ENCODE results near the gene GPX4.

GPX4 gene

GRCh38 chr19:1084024-1084868 is 19.5 kb upstream of the GPX4 start:
- no peaks in the 10 kb centered on the region for H3K27me3 ChIP-seq (ENCODE audit: insufficient read depth, low read depth)
- H3K4me2 ChIP-seq, result no peak overlapping the region
- H3K4me3 ChIP-seq (IDR thresholded peaks at IDR 0.05; ENCODE audit: insufficient read depth, low read depth, low read length), result no peak overlapping the region
- no peaks in the 10 kb centered on the region for H3K36me3 ChIP-seq (ENCODE audit: insufficient read depth)
- no peak overlapping the region for H3K9ac ChIP-seq
- H3K79me2 ChIP-seq (ENCODE audit: insufficient read depth, low read depth), result no peaks in the 10 kb centered on the region
- H3K27ac ChIP-seq, result no peak overlapping the region
- no peaks in the 10 kb centered on the region for H4K20me1 ChIP-seq (ENCODE audit: insufficient read depth)
- no peak overlapping the region for H2AFZ ChIP-seq (ENCODE audit: low read depth)
- no peaks in the 10 kb centered on the region for H3K4me1 ChIP-seq (ENCODE audit: low read depth, poor library complexity, severe bottlenecking)
- TF ChIP-seq CTCF (conservative IDR thresholded peaks at IDR 0.05; ENCODE audit: low read depth, low read length), result no peak

DNA sequence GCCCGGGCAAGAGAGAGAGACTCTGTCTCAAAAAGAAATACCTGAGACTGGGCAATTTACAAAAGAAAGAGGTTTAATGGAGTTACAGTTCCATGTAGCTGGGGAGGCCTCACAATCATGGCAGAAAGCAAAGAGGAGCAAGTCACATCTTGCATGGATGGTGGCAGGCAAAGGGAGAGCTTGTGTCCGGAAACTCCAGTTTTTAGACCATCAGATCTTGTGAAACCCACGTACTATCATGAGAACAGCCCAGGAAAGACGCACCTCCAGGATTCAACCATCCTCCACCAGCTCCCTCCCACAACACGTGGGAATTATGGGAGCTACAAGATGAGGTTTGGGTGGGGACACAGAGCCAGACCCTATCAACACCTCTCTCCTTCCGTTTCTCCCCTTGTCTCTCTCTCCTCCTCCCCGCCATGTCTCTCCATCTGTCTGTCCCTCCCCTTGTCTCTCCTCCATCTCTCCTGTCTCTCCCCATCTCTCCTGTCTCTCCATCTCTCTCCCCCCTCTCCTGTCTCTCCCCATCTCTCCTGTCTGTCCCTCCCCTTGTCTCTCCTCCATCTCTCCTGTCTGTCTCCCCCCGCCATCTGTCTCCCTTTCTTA is 18.6 kb upstream of the GPX4 start:
- H2AFZ ChIP-seq (ENCODE audit: low read depth), result no peak overlapping the region
- H3K4me3 ChIP-seq (IDR thresholded peaks at IDR 0.05; ENCODE audit: insufficient read depth, low read depth, low read length), result no peak overlapping the region
- no peaks in the 10 kb centered on the region for H3K36me3 ChIP-seq (ENCODE audit: insufficient read depth)
- no peak overlapping the region for H3K4me2 ChIP-seq
- no peak overlapping the region for H3K9ac ChIP-seq
- H3K4me1 ChIP-seq (ENCODE audit: low read depth, poor library complexity, severe bottlenecking), result no peaks in the 10 kb centered on the region
- H3K27me3 ChIP-seq (ENCODE audit: insufficient read depth, low read depth), result no peaks in the 10 kb centered on the region
- H3K27ac ChIP-seq, result no peak overlapping the region
- TF ChIP-seq CTCF (conservative IDR thresholded peaks at IDR 0.05; ENCODE audit: low read depth, low read length), result no peak
- no peaks in the 10 kb centered on the region for H4K20me1 ChIP-seq (ENCODE audit: insufficient read depth)
- H3K79me2 ChIP-seq (ENCODE audit: insufficient read depth, low read depth), result no peaks in the 10 kb centered on the region

DNA sequence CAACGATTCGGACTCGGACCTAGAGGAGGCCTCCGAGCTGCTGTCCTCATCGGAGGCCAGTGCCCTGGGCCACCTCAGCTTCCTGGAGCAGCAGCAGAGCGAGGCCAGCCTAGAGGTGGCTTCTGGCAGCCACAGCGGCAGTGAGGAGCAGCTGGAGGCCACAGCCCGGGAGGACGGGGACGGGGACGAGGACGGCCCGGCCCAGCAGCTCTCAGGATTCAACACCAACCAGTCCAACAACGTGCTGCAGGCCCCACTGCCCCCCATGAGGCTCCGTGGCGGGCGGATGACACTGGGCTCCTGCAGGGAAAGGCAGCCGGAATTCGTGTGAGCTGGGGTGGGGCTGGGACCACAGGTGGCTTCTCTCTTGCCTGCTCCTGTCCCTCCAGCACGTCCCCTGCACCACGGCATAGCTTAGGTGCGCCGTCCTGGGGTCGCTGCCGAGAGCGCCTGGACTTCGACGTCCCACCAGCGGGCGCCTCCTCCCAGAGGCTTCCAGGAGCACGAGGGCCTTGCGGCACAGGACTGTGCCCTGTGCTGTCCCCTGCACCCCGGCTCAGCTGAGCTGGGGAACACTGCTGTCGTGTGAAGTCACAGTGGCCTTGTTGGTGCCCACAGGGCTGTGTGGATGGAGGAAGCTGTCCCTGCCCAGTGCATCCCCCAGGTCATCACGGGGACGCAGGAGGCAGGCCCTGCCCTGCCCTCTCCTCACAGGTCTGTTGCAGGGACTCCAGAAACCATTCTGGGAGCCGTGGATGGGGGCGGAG is 17.9 kb upstream of the GPX4 start:
- Histone ChIP-seq H4K20me1 (ENCODE audit: insufficient read depth) (no peaks in the 10 kb centered on the region), H3K4me3 (IDR thresholded peaks at IDR 0.05; ENCODE audit: insufficient read depth, low read depth, low read length) (no peak overlapping the region), H3K27me3 (ENCODE audit: insufficient read depth, low read depth) (no peaks in the 10 kb centered on the region), H3K4me2 (no peak overlapping the region), H3K9ac (no peak overlapping the region), H3K27ac (no peak overlapping the region), H2AFZ (ENCODE audit: low read depth) (no peak overlapping the region), H3K4me1 (ENCODE audit: low read depth, poor library complexity, severe bottlenecking) (no peaks in the 10 kb centered on the region), H3K79me2 (ENCODE audit: insufficient read depth, low read depth) (no peaks in the 10 kb centered on the region), H3K36me3 (ENCODE audit: insufficient read depth) (no peaks in the 10 kb centered on the region)
- no peak for TF ChIP-seq CTCF (conservative IDR thresholded peaks at IDR 0.05; ENCODE audit: low read depth, low read length)

GRCh38 chr19:1086613-1087012 is 17.2 kb upstream of the GPX4 start:
- no peak for TF ChIP-seq CTCF (conservative IDR thresholded peaks at IDR 0.05; ENCODE audit: low read depth, low read length)
- Histone ChIP-seq H3K27ac (no peak overlapping the region), H4K20me1 (ENCODE audit: insufficient read depth) (no peaks in the 10 kb centered on the region)

More at GRCh38 chr19:1086613-1087012, 17.2 kb upstream of the GPX4 start:
- Histone ChIP-seq H3K36me3 (ENCODE audit: insufficient read depth) (no peaks in the 10 kb centered on the region), H3K79me2 (ENCODE audit: insufficient read depth, low read depth) (no peaks in the 10 kb centered on the region), H3K4me1 (ENCODE audit: low read depth, poor library complexity, severe bottlenecking) (no peaks in the 10 kb centered on the region), H3K4me2 (no peak overlapping the region), H2AFZ (ENCODE audit: low read depth) (no peak overlapping the region), H3K4me3 (IDR thresholded peaks at IDR 0.05; ENCODE audit: insufficient read depth, low read depth, low read length) (no peak overlapping the region), H3K9ac (no peak overlapping the region), H3K27me3 (ENCODE audit: insufficient read depth, low read depth) (no peaks in the 10 kb centered on the region)

Measured in KMS-11 (cell line).